Calu3 (cell line): ENCODE data around the gene LINGO1. TPM values are rescaled to one million over a fixed set of nuclear protein-coding genes. Genes with fewer than 3 reads are reported as not detected.

Experiments
- BruUV-seq: library from RNA; stranded (reverse); fragments of 400-500 nt; replicated peaks from 2 replicates; lab custom pipeline; 2021; lab: Mats Ljungman, UMichigan
- CTCF ChIA-PET: fragments of 300-600 bp; sonication (Branson Sonifier 250); formaldehyde crosslinking; loops from one replicate; lab custom pipeline; 2022; ENCODE audit warnings: antibody characterized with exemption; lab: Charles Lee
- DNase-seq: peaks from one replicate; pipeline ENCODE4 v3.0.0; 2022
- H3K27ac Mint-ChIP-seq: one replicate; pipeline ENCODE4 v1.8.0; 2022; ENCODE audit warnings: mixed read lengths; ENCODE audit not compliant: unreplicated experiment
- H3K27me3 Mint-ChIP-seq: one replicate; pipeline ENCODE4 v1.8.0; 2022; ENCODE audit warnings: mixed read lengths; ENCODE audit not compliant: unreplicated experiment
- H3K36me3 Mint-ChIP-seq: one replicate; pipeline ENCODE4 v1.8.0; 2022; ENCODE audit warnings: mild to moderate bottlenecking, moderate library complexity, mixed read lengths; ENCODE audit not compliant: insufficient read depth, unreplicated experiment
- H3K4me1 Mint-ChIP-seq: one replicate; pipeline ENCODE4 v1.8.0; 2022; ENCODE audit warnings: mild to moderate bottlenecking, low read depth, mixed read lengths; ENCODE audit not compliant: unreplicated experiment
- H3K4me3 Mint-ChIP-seq: one replicate; pipeline ENCODE4 v1.8.0; 2022; ENCODE audit warnings: mild to moderate bottlenecking, low read depth, moderate library complexity, mixed read lengths; ENCODE audit not compliant: unreplicated experiment
- H3K9me3 Mint-ChIP-seq: one replicate; pipeline ENCODE4 v1.8.0; 2022; ENCODE audit warnings: low read depth, mixed read lengths; ENCODE audit not compliant: unreplicated experiment
- CTCF ChIP-seq: fragments of 200-600 bp; IDR thresholded peaks from one replicate; pipeline ENCODE4 v1.8.0; 2022; ENCODE audit warnings: antibody characterized with exemption; ENCODE audit not compliant: unreplicated experiment
- intact Hi-C: fragments of 100-400 bp; cut with micrococcal nuclease; formaldehyde crosslinking; loops from one replicate; pipeline ENCODE4 v1.10.0; 2022; ENCODE audit not compliant: unreplicated experiment
- total RNA-seq: library from RNA; stranded (reverse); gene quantifications from 2 replicates; pipeline ENCODE4 v1.2.3, GENCODE V29; 2022

Gene LINGO1
- total RNA-seq, 1 experiment from 2014 or later = not detected

GRCh38 chr15:77609558-77609957 is 23.2 kb downstream of the LINGO1 start:
- no peak for DNase-seq
- H3K27ac Mint-ChIP-seq = no peak overlapping the region
- H3K36me3 Mint-ChIP-seq = no peaks in the 10 kb centered on the region
- intact Hi-C loops = no loop called here
- BruUV-seq = no TSS peak
- H3K4me3 Mint-ChIP-seq = no peak overlapping the region
- CTCF ChIA-PET = interaction anchor here (1.2 to 1.6 kb wide), 2 partner anchors 8 to 24 kb away, joined by 3 to 8 read pairs; partner anchors contain the start of gene LINGO1
- no peaks in the 10 kb centered on the region for H3K9me3 Mint-ChIP-seq
- no peak for TF ChIP-seq CTCF
- peaks cover 37% of the 10 kb centered on the region for H3K27me3 Mint-ChIP-seq
- H3K4me1 Mint-ChIP-seq = no peaks in the 10 kb centered on the region

GRCh38 chr15:77608774-77609173 is 23.9 kb downstream of the LINGO1 start:
- CTCF ChIA-PET = interaction anchor here (1.4 to 1.6 kb wide), 2 partner anchors 9 to 16 kb away, joined by 3 to 8 read pairs; no protein-coding TSS in a partner anchor
- TF ChIP-seq CTCF = no peak
- H3K36me3 Mint-ChIP-seq = no peaks in the 10 kb centered on the region
- H3K27me3 Mint-ChIP-seq = peaks cover 41% of the 10 kb centered on the region
- H3K9me3 Mint-ChIP-seq = no peaks in the 10 kb centered on the region
- no TSS peak for BruUV-seq
- no peaks in the 10 kb centered on the region for H3K4me1 Mint-ChIP-seq
- H3K4me3 Mint-ChIP-seq = no peak overlapping the region
- DNase-seq = no peak
- intact Hi-C loops = no loop called here
- H3K27ac Mint-ChIP-seq = no peak overlapping the region

- Mint-ChIP-seq H3K4me1 (no peaks in the 10 kb centered on the region), H3K27ac (no peak overlapping the region), H3K27me3 (peaks cover 50% of the 10 kb centered on the region), H3K36me3 (no peaks in the 10 kb centered on the region), H3K4me3 (no peak overlapping the region), H3K9me3 (no peaks in the 10 kb centered on the region)
- CTCF ChIA-PET = interaction anchor here (1.2 to 1.6 kb wide), 3 partner anchors 10 to 25 kb away, joined by 3 to 8 read pairs (median 3); no protein-coding TSS in a partner anchor
- TF ChIP-seq CTCF = no peak
- intact Hi-C loops = no loop called here
- BruUV-seq = no TSS peak
- no peak for DNase-seq
Observed at GRCh38 chr15:77607894-77608261, 24.8 kb downstream of the LINGO1 start.

GRCh38 chr15:77607111-77607893 is 25.4 kb downstream of the LINGO1 start:
- Mint-ChIP-seq H3K4me3 (no peak overlapping the region), H3K4me1 (no peaks in the 10 kb centered on the region), H3K27ac (no peak overlapping the region), H3K36me3 (no peaks in the 10 kb centered on the region), H3K27me3 (peaks cover 56% of the 10 kb centered on the region), H3K9me3 (no peaks in the 10 kb centered on the region)
- intact Hi-C loops = no loop called here
- BruUV-seq = no TSS peak
- CTCF ChIA-PET = interaction anchor here (1.2 to 1.4 kb wide), 2 partner anchors 18 to 26 kb away, joined by 3 read pairs; no protein-coding TSS in a partner anchor
- TF ChIP-seq CTCF = no peak
- no peak for DNase-seq
